MCF 10A (cell line): Measurements from ENCODE around the gene TNFAIP1. TPM values are rescaled to one million over a fixed set of nuclear protein-coding genes. Genes with fewer than 3 reads are reported as not detected.

Experiments used
- BruUV-seq: library from RNA; stranded (reverse); fragments of 400-500 nt; replicated peaks from 2 replicates; lab custom pipeline; 2021; lab: Mats Ljungman, UMichigan
- CTCF ChIA-PET: fragments of 300-600 bp; sonication (Branson Sonifier 250); formaldehyde crosslinking; extraction: SDS; loops from one replicate; lab custom pipeline; 2021; ENCODE audit warnings: antibody characterized with exemption, inconsistent platforms; lab: Yijun Ruan, JAX
- POLR2A ChIA-PET: fragments of 300-600, 350-650 bp; sonication (Branson Sonifier 250); formaldehyde crosslinking; extraction: SDS; loops from one replicate; lab custom pipeline; 2020; ENCODE audit warnings: antibody characterized with exemption, inconsistent platforms; lab: Yijun Ruan, JAX
- DNase-seq: peaks from one replicate; pipeline ENCODE4 v3.0.0-alpha.2; 2018; ENCODE audit not compliant: unreplicated experiment
- H3K27ac Mint-ChIP-seq: one replicate; pipeline ENCODE4 v1.8.0; 2022; ENCODE audit warnings: mild to moderate bottlenecking, low read depth, mixed read lengths; ENCODE audit not compliant: unreplicated experiment
- H3K27me3 Mint-ChIP-seq: one replicate; pipeline ENCODE4 v1.8.0; 2022; ENCODE audit warnings: mixed read lengths; ENCODE audit not compliant: insufficient read depth, unreplicated experiment
- H3K36me3 Mint-ChIP-seq: one replicate; pipeline ENCODE4 v1.8.0; 2022; ENCODE audit warnings: mild to moderate bottlenecking, moderate library complexity, mixed read lengths; ENCODE audit not compliant: insufficient read depth, unreplicated experiment
- H3K4me1 Mint-ChIP-seq: one replicate; pipeline ENCODE4 v1.8.0; 2022; ENCODE audit warnings: mixed read lengths; ENCODE audit not compliant: insufficient read depth, unreplicated experiment
- H3K4me3 Mint-ChIP-seq: one replicate; pipeline ENCODE4 v1.8.0; 2022; ENCODE audit warnings: mild to moderate bottlenecking, moderate library complexity, mixed read lengths; ENCODE audit not compliant: unreplicated experiment
- H3K9me3 Mint-ChIP-seq: one replicate; pipeline ENCODE4 v1.8.0; 2022; ENCODE audit warnings: mixed read lengths; ENCODE audit not compliant: unreplicated experiment
- intact Hi-C: fragments of 100-400 bp; cut with micrococcal nuclease; formaldehyde crosslinking; loops from 2 replicates; pipeline ENCODE4 v1.14.1; 2022
- microRNA-seq: library from miRNA; unstranded; fragments of <30 nt; microRNA quantifications from one replicate; pipeline ENCODE4 v1.2.0, GENCODE V29; 2022
- total RNA-seq: library from RNA; stranded (reverse); gene quantifications from 2 replicates; pipeline ENCODE4 v1.2.3, GENCODE V29; 2022
- TF ChIP-seq, protein P1 (sequence below): fragments of 200-600 bp; IDR thresholded peaks from one replicate; pipeline ENCODE4 v1.8.0; 2022; ENCODE audit warnings: antibody characterized with exemption, mild to moderate bottlenecking; ENCODE audit not compliant: unreplicated experiment

TNFAIP1 gene
- total RNA-seq, 1 experiment from 2014 or later, result 65.0 TPM

GRCh38 chr17:28395426-28395825 lies 59.9 kb downstream of the TNFAIP1 start:
- intact Hi-C loops, result no loop called here
- peaks cover 12% of the 10 kb centered on the region for H3K36me3 Mint-ChIP-seq
- POLR2A ChIA-PET, result interaction anchor here (0.6 to 5.5 kb wide), 12 partner anchors 9 to 156 kb away, joined by 3 to 49 read pairs (median 3); partner anchors contain the start of genes SLC46A1 and TNFAIP1
- H3K9me3 Mint-ChIP-seq, result no peaks in the 10 kb centered on the region
- H3K27ac Mint-ChIP-seq, result no peak overlapping the region
- no peak overlapping the region for H3K4me3 Mint-ChIP-seq
- H3K4me1 Mint-ChIP-seq, result peaks cover 12% of the 10 kb centered on the region
- H3K27me3 Mint-ChIP-seq, result no peaks in the 10 kb centered on the region
- DNase-seq, result no peak
- CTCF ChIA-PET, result interaction anchor here (0.7 to 0.9 kb wide), 4 partner anchors 13 to 100 kb away, joined by 3 to 6 read pairs (median 3); no protein-coding TSS in a partner anchor
- no TSS peak for BruUV-seq
- TF ChIP-seq, protein P1, sequence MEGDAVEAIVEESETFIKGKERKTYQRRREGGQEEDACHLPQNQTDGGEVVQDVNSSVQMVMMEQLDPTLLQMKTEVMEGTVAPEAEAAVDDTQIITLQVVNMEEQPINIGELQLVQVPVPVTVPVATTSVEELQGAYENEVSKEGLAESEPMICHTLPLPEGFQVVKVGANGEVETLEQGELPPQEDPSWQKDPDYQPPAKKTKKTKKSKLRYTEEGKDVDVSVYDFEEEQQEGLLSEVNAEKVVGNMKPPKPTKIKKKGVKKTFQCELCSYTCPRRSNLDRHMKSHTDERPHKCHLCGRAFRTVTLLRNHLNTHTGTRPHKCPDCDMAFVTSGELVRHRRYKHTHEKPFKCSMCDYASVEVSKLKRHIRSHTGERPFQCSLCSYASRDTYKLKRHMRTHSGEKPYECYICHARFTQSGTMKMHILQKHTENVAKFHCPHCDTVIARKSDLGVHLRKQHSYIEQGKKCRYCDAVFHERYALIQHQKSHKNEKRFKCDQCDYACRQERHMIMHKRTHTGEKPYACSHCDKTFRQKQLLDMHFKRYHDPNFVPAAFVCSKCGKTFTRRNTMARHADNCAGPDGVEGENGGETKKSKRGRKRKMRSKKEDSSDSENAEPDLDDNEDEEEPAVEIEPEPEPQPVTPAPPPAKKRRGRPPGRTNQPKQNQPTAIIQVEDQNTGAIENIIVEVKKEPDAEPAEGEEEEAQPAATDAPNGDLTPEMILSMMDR, result no peak

- no TSS peak for BruUV-seq
- no peak overlapping the region for H3K4me3 Mint-ChIP-seq
- no peaks in the 10 kb centered on the region for H3K9me3 Mint-ChIP-seq
- H3K27ac Mint-ChIP-seq, result no peak overlapping the region
- intact Hi-C loops, result no loop called here
- ChIA-PET CTCF (interaction anchor here (0.9 kb wide), 1 partner anchor 9 kb away, joined by 3 read pairs; no protein-coding TSS in a partner anchor), POLR2A (interaction anchor here (0.6 to 5.5 kb wide), 16 partner anchors 10 to 117 kb away, joined by 3 to 49 read pairs (median 3); partner anchors contain the start of genes POLDIP2, SLC46A1 and TNFAIP1)
- H3K4me1 Mint-ChIP-seq, result peaks cover 12% of the 10 kb centered on the region
- no peak for DNase-seq
- H3K36me3 Mint-ChIP-seq, result peaks cover 12% of the 10 kb centered on the region
- TF ChIP-seq, protein P1, result no peak
- H3K27me3 Mint-ChIP-seq, result no peaks in the 10 kb centered on the region
These were observed 60.4 kb downstream of the TNFAIP1 start for GRCh38 chr17:28395968-28396367.

Small RNAs within 50 kb of the gene (microRNA-seq; reads per million reads assigned to microRNA genes)
- 1.6 reads per million, percentile 10 among the genes with 10 or more reads in this experiment for gene MIR4723

Other genes with a start within 250 kb of the TNFAIP1 start
- gene TMEM97, start 16.6 kb upstream of the TNFAIP1 start, total RNA-seq, result 8.6 and 12.1 TPM in 2 replicates
- 29.3 and 38.3 TPM in 2 replicates for gene IFT20, start 289 bp upstream of the TNFAIP1 start, total RNA-seq
- 84.0 and 105 TPM in 2 replicates for gene POLDIP2, start 21.8 kb downstream of the TNFAIP1 start, total RNA-seq
- gene SEBOX, start 29.4 kb downstream of the TNFAIP1 start, total RNA-seq, result not detected in 2 replicates
- gene VTN, start 34.5 kb downstream of the TNFAIP1 start, total RNA-seq, result not detected in 2 replicates
- 0.63 and 1.0 TPM in 2 replicates for gene SARM1, start 35.9 kb downstream of the TNFAIP1 start, total RNA-seq
- 18.4 and 20.1 TPM in 2 replicates for gene SLC46A1, start 70.5 kb downstream of the TNFAIP1 start, total RNA-seq
- gene SLC13A2, start 137.9 kb downstream of the TNFAIP1 start, total RNA-seq, result not detected in 2 replicates
- gene FOXN1, start 170.6 kb downstream of the TNFAIP1 start, total RNA-seq, result not detected in 2 replicates
- gene UNC119, start 216.9 kb downstream of the TNFAIP1 start, total RNA-seq, result 12.5 and 13.7 TPM in 2 replicates
- gene PIGS, start 235.8 kb downstream of the TNFAIP1 start, total RNA-seq, result 50.5 and 56.1 TPM in 2 replicates
- gene ALDOC, start 241.1 kb downstream of the TNFAIP1 start, total RNA-seq, result 2.4 and 6.0 TPM in 2 replicates